Gastroesophageal sphincter (tissue), 4 donors: ENCODE measurements around the gene UGT2B10. TPM values are rescaled to one million over a fixed set of nuclear protein-coding genes. Genes with fewer than 3 reads are reported as not detected.
"Not testable (repeated sequence)": the region's sequence is repeated elsewhere in the genome, so short reads cannot be mapped to it uniquely, and the experiment has no call there.

Experiments
- ATAC-seq: fragments of 150-250 bp; one replicate; pipeline ENCODE4 v1.9.1; 2016; ENCODE audit warnings: mild to moderate bottlenecking, moderate library complexity
- H3K27ac ChIP-seq, 4 donors: fragments of 200-600 bp; sonication (generic) in 3 of 4; 1 replicate in 3 of 4; 2 replicates in 1 of 4; pipeline ENCODE4 v1.5.1; 2016 to 2019
- H3K27me3 ChIP-seq: fragments of 200-600 bp; sonication (generic); one replicate; pipeline ENCODE4 v1.5.1; 2019
- H3K36me3 ChIP-seq, 2 donors: fragments of 200-600 bp; sonication (generic); one replicate each; pipeline ENCODE4 v1.5.1; 2019; ENCODE audit warnings: control low read depth in 1 of 2
- H3K4me1 ChIP-seq, 3 donors: fragments of 200-600 bp; sonication (generic); 1 replicate in 2 of 3; 2 replicates in 1 of 3; pipeline ENCODE4 v1.5.1; 2016 to 2019; ENCODE audit warnings: control low read depth in 2 of 3
- H3K4me3 ChIP-seq, 2 donors: fragments of 200-600 bp; sonication (generic); one replicate each; pipeline ENCODE4 v1.5.1; 2019; ENCODE audit warnings: mild to moderate bottlenecking in 1 of 2, moderate library complexity in 1 of 2
- H3K9me3 ChIP-seq, 3 donors: fragments of 200-600 bp; sonication (generic); one replicate each; pipeline ENCODE4 v1.5.1; 2017 to 2019; ENCODE audit warnings: control low read depth in 2 of 3
- CTCF ChIP-seq, 4 experiments: fragments of 200-600 bp in 2 of 4; fragments of 450-650 bp in 2 of 4; sonication (generic) in 1 of 4; IDR thresholded peaks; one replicate each; pipeline ENCODE4 v1.5.1; 2017 to 2019; ENCODE audit warnings: antibody characterized with exemption in 4 of 4, mild to moderate bottlenecking in 2 of 4, moderate library complexity in 2 of 4
- EP300 ChIP-seq: sonication (generic); formaldehyde crosslinking; IDR thresholded peaks from one replicate; pipeline ENCODE4 v1.6.1; 2017; ENCODE audit warnings: antibody characterized with exemption, mild to moderate bottlenecking
- POLR2A ChIP-seq, 2 donors: fragments of 450-650 bp; IDR thresholded peaks; one replicate each; pipeline ENCODE4 v1.6.1; 2017; ENCODE audit warnings: antibody characterized with exemption in 2 of 2, mild to moderate bottlenecking in 2 of 2, moderate library complexity in 1 of 2
- POLR2AphosphoS5 ChIP-seq: sonication (generic); formaldehyde crosslinking; IDR thresholded peaks from one replicate; pipeline ENCODE4 v1.6.1; 2017; ENCODE audit warnings: antibody characterized with exemption
- WGBS, 2 donors: methylation state at CpG; one replicate each; pipeline ENCODE4 v1.1.5; 2018; ENCODE audit warnings: low coverage in 1 of 2; 5-methylcytosine and 5-hydroxymethylcytosine counted together
- total RNA-seq, 4 donors: library from RNA; depleted of rRNA; stranded (reverse); fragments of >200 nt; gene quantifications; one replicate each; pipeline ENCODE4 v1.1.0, GENCODE V29; 2016

Gene UGT2B10
- total RNA-seq, 4 donors from 2014 or later: not detected

- Histone ChIP-seq H3K27me3 (no peaks in the 10 kb centered on the region), H3K4me3 (no peak overlapping the region), H3K4me1 (no peaks in the 10 kb centered on the region), H3K27ac (no peak overlapping the region), H3K9me3 (no peaks in the 10 kb centered on the region), H3K36me3 (no peaks in the 10 kb centered on the region)
- no peak for ATAC-seq
- no peak for TF ChIP-seq CTCF (IDR thresholded peaks at IDR 0.05)
- WGBS, 2 donors: 88 to 100% methylated on average over 1 to 4 of the region's 4 CpGs
Observed at GRCh38 chr4:68803013-68803412, 12.8 kb upstream of the UGT2B10 start.

- ATAC-seq: no peak
- H3K4me1 ChIP-seq: no peaks in the 10 kb centered on the region
- H3K9me3 ChIP-seq: no peaks in the 10 kb centered on the region
- no peak overlapping the region for H3K4me3 ChIP-seq
- H3K36me3 ChIP-seq: no peaks in the 10 kb centered on the region
- H3K27ac ChIP-seq: no peak overlapping the region
- H3K27me3 ChIP-seq: no peaks in the 10 kb centered on the region
- 50% methylated on average over 2 of the region's 2 CpGs for WGBS, 2 donors
- TF ChIP-seq POLR2A (IDR thresholded peaks at IDR 0.05) (no peak), EP300 (no peak), CTCF (IDR thresholded peaks at IDR 0.05) (no peak), POLR2AphosphoS5 (no peak)
Observed at GRCh38 chr4:68808060-68808459, 7.7 kb upstream of the UGT2B10 start.

GRCh38 chr4:68810919-68811318 is 4.9 kb upstream of the UGT2B10 start:
- 65 to 72% methylated on average over 2 of the region's 2 CpGs for WGBS, 2 donors
- no peak overlapping the region for H3K4me3 ChIP-seq
- no peaks in the 10 kb centered on the region for H3K36me3 ChIP-seq
- H3K27me3 ChIP-seq: no peaks in the 10 kb centered on the region
- no peak overlapping the region for H3K27ac ChIP-seq
- no peak for ATAC-seq
- no peaks in the 10 kb centered on the region for H3K4me1 ChIP-seq
- TF ChIP-seq CTCF (IDR thresholded peaks at IDR 0.05): no peak
- TF ChIP-seq POLR2A (IDR thresholded peaks at IDR 0.05): no peak
- TF ChIP-seq EP300: no peak
- TF ChIP-seq POLR2AphosphoS5: no peak
- no peaks in the 10 kb centered on the region for H3K9me3 ChIP-seq

- 62 to 63% methylated on average over 5 of the region's 5 CpGs for WGBS, 2 donors
- not testable (repeated sequence) for H3K27me3 ChIP-seq, ATAC-seq
Observed at GRCh38 chr4:68816410-68817265, 844 bp downstream of the UGT2B10 start.

GRCh38 chr4:68817386-68817785 is 1.6 kb downstream of the UGT2B10 start:
- Histone ChIP-seq H3K4me3 (no peak overlapping the region), H3K4me1 (no peaks in the 10 kb centered on the region), H3K27ac (no peak overlapping the region), H3K27me3 (no peaks in the 10 kb centered on the region), H3K9me3 (no peaks in the 10 kb centered on the region), H3K36me3 (no peaks in the 10 kb centered on the region)
- ATAC-seq: no peak
- 58 to 75% methylated on average over 2 of the region's 2 CpGs for WGBS, 2 donors
- TF ChIP-seq POLR2AphosphoS5: no peak
- no peak for TF ChIP-seq POLR2A (IDR thresholded peaks at IDR 0.05)
- TF ChIP-seq EP300: no peak
- TF ChIP-seq CTCF (IDR thresholded peaks at IDR 0.05): no peak

More at GRCh38 chr4:68816410-68817265, 844 bp downstream of the UGT2B10 start:
- H3K36me3 ChIP-seq, H3K4me1 ChIP-seq, H3K4me3 ChIP-seq, H3K27ac ChIP-seq, H3K9me3 ChIP-seq: not testable (repeated sequence)

- not testable (repeated sequence) for H3K36me3 ChIP-seq, ATAC-seq, H3K9me3 ChIP-seq, H3K4me3 ChIP-seq, H3K27ac ChIP-seq, H3K4me1 ChIP-seq, H3K27me3 ChIP-seq
- WGBS, 2 donors: 63 to 69% methylated on average over 3 of the region's 3 CpGs
Observed at GRCh38 chr4:68818030-68818462, 2.3 kb downstream of the UGT2B10 start.
